ENCODE results near the gene KCNE5. TPM values are rescaled to one million over a fixed set of nuclear protein-coding genes. Genes with fewer than 3 reads are reported as not detected.
"Not testable (repeated sequence)": the region's sequence is repeated elsewhere in the genome, so short reads cannot be mapped to it uniquely, and the experiment has no call there.

KCNE5 gene
- total and polyA plus RNA-seq, 2 donors from 2014 or later, result 0.44 TPM; not detected in 1

GRCh38 chrX:109585488-109585887, 39.5 kb downstream of the KCNE5 start:
- no peak overlapping the region for H3K27ac ChIP-seq (ENCODE audit: low read depth in 2 of 2, low read length in 2 of 2)
- intact Hi-C loops (cut with DNase I), result no loop called here
- no peaks in the 10 kb centered on the region for H3K36me3 ChIP-seq (ENCODE audit: control insufficient read depth in 2 of 3, insufficient read depth in 3 of 3, low read length in 3 of 3)
- no peak for FAIRE-seq
- H3K27me3 ChIP-seq (ENCODE audit: control insufficient read depth, insufficient read depth, low read length), result no peaks in the 10 kb centered on the region
- no peak overlapping the region for H3K9ac ChIP-seq (ENCODE audit: low read length in 3 of 3)
- DNase-seq, result no peak
- TF ChIP-seq, protein P1, sequence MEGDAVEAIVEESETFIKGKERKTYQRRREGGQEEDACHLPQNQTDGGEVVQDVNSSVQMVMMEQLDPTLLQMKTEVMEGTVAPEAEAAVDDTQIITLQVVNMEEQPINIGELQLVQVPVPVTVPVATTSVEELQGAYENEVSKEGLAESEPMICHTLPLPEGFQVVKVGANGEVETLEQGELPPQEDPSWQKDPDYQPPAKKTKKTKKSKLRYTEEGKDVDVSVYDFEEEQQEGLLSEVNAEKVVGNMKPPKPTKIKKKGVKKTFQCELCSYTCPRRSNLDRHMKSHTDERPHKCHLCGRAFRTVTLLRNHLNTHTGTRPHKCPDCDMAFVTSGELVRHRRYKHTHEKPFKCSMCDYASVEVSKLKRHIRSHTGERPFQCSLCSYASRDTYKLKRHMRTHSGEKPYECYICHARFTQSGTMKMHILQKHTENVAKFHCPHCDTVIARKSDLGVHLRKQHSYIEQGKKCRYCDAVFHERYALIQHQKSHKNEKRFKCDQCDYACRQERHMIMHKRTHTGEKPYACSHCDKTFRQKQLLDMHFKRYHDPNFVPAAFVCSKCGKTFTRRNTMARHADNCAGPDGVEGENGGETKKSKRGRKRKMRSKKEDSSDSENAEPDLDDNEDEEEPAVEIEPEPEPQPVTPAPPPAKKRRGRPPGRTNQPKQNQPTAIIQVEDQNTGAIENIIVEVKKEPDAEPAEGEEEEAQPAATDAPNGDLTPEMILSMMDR (IDR thresholded peaks at IDR 0.05; ENCODE audit: borderline replicate concordance, extremely low read depth, insufficient read depth), result no peak
- H3K4me3 ChIP-seq (ENCODE audit: low read length in 3 of 3), result no peak overlapping the region
- no peaks in the 10 kb centered on the region for H3K4me1 ChIP-seq (ENCODE audit: control insufficient read depth in 2 of 3, insufficient read depth in 2 of 3, low read depth in 1 of 3, low read length in 3 of 3)
- H3K9me3 ChIP-seq (ENCODE audit: control insufficient read depth in 2 of 3, insufficient read depth in 1 of 3, low read length in 3 of 3), result no peaks in the 10 kb centered on the region

DNA sequence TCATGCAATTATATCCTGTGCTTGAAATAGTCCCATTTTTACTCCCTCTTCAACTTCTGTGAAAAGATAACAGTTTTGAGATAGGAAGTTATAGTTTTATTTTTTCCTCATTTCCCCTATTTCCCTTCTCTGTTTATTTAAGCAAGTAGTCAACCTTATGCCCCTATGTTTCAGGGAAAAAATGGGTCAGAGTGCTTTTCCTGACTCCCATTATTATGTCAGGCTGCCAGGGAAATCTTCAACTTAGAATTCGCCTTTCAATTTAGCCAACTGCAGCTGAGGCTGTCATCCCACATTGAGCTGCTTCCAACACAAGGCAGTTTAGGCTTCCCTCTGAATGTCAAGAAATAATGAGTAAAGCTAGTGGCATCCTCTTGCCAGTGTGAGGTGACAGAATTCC, 46.1 kb downstream of the KCNE5 start:
- TF ChIP-seq, protein P1 (IDR thresholded peaks at IDR 0.05; ENCODE audit: borderline replicate concordance, extremely low read depth, insufficient read depth), result no peak
- H3K27me3 ChIP-seq (ENCODE audit: control insufficient read depth, insufficient read depth, low read length), result no peaks in the 10 kb centered on the region
- intact Hi-C loops (cut with DNase I), result no loop called here
- H3K4me3 ChIP-seq (ENCODE audit: low read length in 3 of 3), result no peak overlapping the region
- no peaks in the 10 kb centered on the region for H3K9me3 ChIP-seq (ENCODE audit: control insufficient read depth in 2 of 3, insufficient read depth in 1 of 3, low read length in 3 of 3)
- H3K9ac ChIP-seq (ENCODE audit: low read length in 3 of 3), result no peak overlapping the region
- FAIRE-seq (no peak), DNase-seq (no peak)
- no peaks in the 10 kb centered on the region for H3K36me3 ChIP-seq (ENCODE audit: control insufficient read depth in 2 of 3, insufficient read depth in 3 of 3, low read length in 3 of 3)
- H3K4me1 ChIP-seq (ENCODE audit: control insufficient read depth in 2 of 3, insufficient read depth in 2 of 3, low read depth in 1 of 3, low read length in 3 of 3), result no peaks in the 10 kb centered on the region
- no peak overlapping the region for H3K27ac ChIP-seq (ENCODE audit: low read depth in 2 of 2, low read length in 2 of 2)

GRCh38 chrX:109577055-109577454, 47.9 kb downstream of the KCNE5 start:
- Histone ChIP-seq H3K27me3 (ENCODE audit: control insufficient read depth, insufficient read depth, low read length) (no peaks in the 10 kb centered on the region), H3K4me3 (ENCODE audit: low read length in 3 of 3) (no peak overlapping the region), H3K36me3 (ENCODE audit: control insufficient read depth in 2 of 3, insufficient read depth in 3 of 3, low read length in 3 of 3) (no peaks in the 10 kb centered on the region), H3K4me1 (ENCODE audit: control insufficient read depth in 2 of 3, insufficient read depth in 2 of 3, low read depth in 1 of 3, low read length in 3 of 3) (no peaks in the 10 kb centered on the region), H3K27ac (ENCODE audit: low read depth in 2 of 2, low read length in 2 of 2) (no peak overlapping the region), H3K9ac (ENCODE audit: low read length in 3 of 3) (no peak overlapping the region), H3K9me3 (ENCODE audit: control insufficient read depth in 2 of 3, insufficient read depth in 1 of 3, low read length in 3 of 3) (no peaks in the 10 kb centered on the region)
- intact Hi-C loops (cut with DNase I), result no loop called here
- DNase-seq, result no peak
- FAIRE-seq, result no peak
- TF ChIP-seq, protein P1 (IDR thresholded peaks at IDR 0.05; ENCODE audit: borderline replicate concordance, extremely low read depth, insufficient read depth), result no peak

DNA sequence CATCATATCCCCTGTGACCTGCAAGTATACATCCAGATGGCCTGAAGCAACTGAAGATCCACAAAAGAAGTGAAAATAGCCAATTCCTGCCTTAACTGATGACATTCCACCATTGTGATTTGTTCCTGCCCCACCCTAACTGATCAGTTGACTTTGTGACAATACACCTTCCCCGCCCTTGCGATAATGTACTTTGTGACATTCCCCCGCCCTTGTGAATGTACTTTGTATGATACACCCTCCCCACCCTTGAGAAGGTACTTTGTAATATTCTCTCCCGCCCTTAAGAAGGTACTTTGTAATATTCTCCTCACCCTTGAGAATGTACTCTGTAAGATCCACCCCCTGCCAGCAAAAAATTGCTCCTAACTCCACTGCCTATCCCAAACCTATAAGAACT, 48.9 kb downstream of the KCNE5 start:
- H3K4me3 ChIP-seq (ENCODE audit: low read length in 3 of 3); H3K27me3 ChIP-seq (ENCODE audit: control insufficient read depth, insufficient read depth, low read length); H3K36me3 ChIP-seq (ENCODE audit: control insufficient read depth in 2 of 3, insufficient read depth in 3 of 3, low read length in 3 of 3); DNase-seq; FAIRE-seq; H3K27ac ChIP-seq (ENCODE audit: low read depth in 2 of 2, low read length in 2 of 2); H3K9me3 ChIP-seq (ENCODE audit: control insufficient read depth in 2 of 3, insufficient read depth in 1 of 3, low read length in 3 of 3); intact Hi-C loops (cut with DNase I); H3K9ac ChIP-seq (ENCODE audit: low read length in 3 of 3); H3K4me1 ChIP-seq (ENCODE audit: control insufficient read depth in 2 of 3, insufficient read depth in 2 of 3, low read depth in 1 of 3, low read length in 3 of 3): not testable (repeated sequence)

Other genes with a start within 250 kb of the KCNE5 start
- not detected for gene GUCY2F, start 143.1 kb downstream of the KCNE5 start, total RNA-seq
- not detected for gene GUCY2F, start 143.1 kb downstream of the KCNE5 start, polyA plus RNA-seq (ENCODE audit: insufficient read depth, low read depth, low replicate concordance)
- 8.1 TPM for gene NXT2, start 88.3 kb downstream of the KCNE5 start, total RNA-seq
- gene NXT2, start 88.3 kb downstream of the KCNE5 start, polyA plus RNA-seq (ENCODE audit: insufficient read depth, low read depth, low replicate concordance), result 4.7 TPM
- gene ACSL4, start 108.1 kb upstream of the KCNE5 start, total RNA-seq, result 205 TPM
- 34.0 TPM for gene ACSL4, start 108.1 kb upstream of the KCNE5 start, polyA plus RNA-seq (ENCODE audit: insufficient read depth, low read depth, low replicate concordance)